K562 (cell line): Measurements from ENCODE around the gene PRKAA1. TPM values are rescaled to one million over a fixed set of nuclear protein-coding genes. Genes with fewer than 3 reads are reported as not detected.
A peak's percentile ranks its signal among the peaks of the same experiment; 100 is the strongest.

ENCODE experiments used
- CHD4 ChIP-seq: fragments of 200-600 bp; sonication (generic); IDR thresholded peaks from 3 replicates; pipeline ENCODE4 v1.6.1; 2012; ENCODE audit warnings: low read depth, mild to moderate bottlenecking, mixed read lengths, low read length, inconsistent platforms; ENCODE audit not compliant: insufficient read depth, insufficient replicate concordance, poor library complexity, severe bottlenecking
- ELF2 ChIP-seq: fragments of 250-450 bp; sonication (Bioruptor Pico); IDR thresholded peaks from 2 replicates; pipeline ENCODE4 v1.5.0; 2021; ENCODE audit warnings: mild to moderate bottlenecking
- ILK ChIP-seq: fragments of 450-650 bp; IDR thresholded peaks from 2 replicates; pipeline ENCODE4 v1.6.1; 2016; ENCODE audit warnings: missing genetic modification characterization, low read depth, mild to moderate bottlenecking, missing compliant biosample characterization, moderate library complexity, borderline replicate concordance
- MYNN ChIP-seq, 2 experiments: sonication (generic); formaldehyde crosslinking in 1 of 2; IDR thresholded peaks; 2 replicates each; pipeline versions ENCODE4 v1.5.0 to v1.6.1; 2016 to 2020; ENCODE audit warnings: antibody characterized with exemption in 1 of 2, missing genetic modification reagents in 1 of 2
- POLR3G ChIP-seq: IDR thresholded peaks from 2 replicates; pipeline ENCODE4 v1.6.1; 2011; ENCODE audit not compliant: insufficient read length, insufficient replicate concordance; ENCODE audit errors: extremely low read depth
- SREBF1 ChIP-seq: fragments of 150-350 bp; IDR thresholded peaks from 2 replicates; pipeline ENCODE4 v1.6.1; 2014; ENCODE audit warnings: antibody characterized with exemption, low read depth, low read length, borderline replicate concordance
- U2AF2 ChIP-seq: fragments of 200-400 bp; formaldehyde crosslinking; optimal IDR thresholded peaks from 2 replicates; pipeline ENCODE3; 2017; ENCODE audit warnings: low read depth, mild to moderate bottlenecking, low read length
- polyA plus RNA-seq, 8 experiments: library from polyadenylated mRNA; depleted of rRNA in 4 of 8; stranded (reverse) in 5 of 8; unstranded in 3 of 8; fragments of >200 nt; fragmentation: Nextera tagmentation in 2 of 8; fragmentation: Illumina TruSeq in 1 of 8; extraction: Ambion mirVana in 2 of 8; extraction: Trizol in 1 of 8; gene quantifications; 2 replicates each; pipeline versions ENCODE4 v1.2.1 to v1.2.3, GENCODE V29; 2011 to 2014; ENCODE audit warnings: inconsistent platforms in 1 of 8, missing spikeins in 1 of 8
- total RNA-seq, 7 experiments: library from RNA; depleted of rRNA in 6 of 7; stranded (reverse); fragments of >200 nt in 6 of 7; fragmentation: Illumina TruSeq in 2 of 7; extraction: Trizol in 2 of 7; gene quantifications; 2 replicates each; pipeline versions ENCODE4 v1.2.1 to v1.2.3, GENCODE V29; 2011 to 2021; ENCODE audit warnings: low replicate concordance in 1 of 7
- TF ChIP-seq, protein P1 (sequence below): fragments of 250-450 bp; sonication (Bioruptor Pico); IDR thresholded peaks from 2 replicates; pipeline ENCODE4 v1.5.0; 2020; ENCODE audit warnings: mild to moderate bottlenecking, borderline replicate concordance
- TF ChIP-seq, protein P2 (sequence below): fragments of 200-600 bp; sonication (generic); IDR thresholded peaks from one replicate; pipeline ENCODE4 v1.6.1; 2012; ENCODE audit warnings: mild to moderate bottlenecking, low read depth, low read length, inconsistent platforms
- TF ChIP-seq, protein P3 (sequence below): fragments of 450-650 bp; formaldehyde crosslinking; conservative IDR thresholded peaks from 2 replicates; pipeline ENCODE4 v1.4.0; 2022; ENCODE audit warnings: mild to moderate bottlenecking, missing genetic modification characterization

Gene PRKAA1
- total and polyA plus RNA-seq, 9 of the 15 experiments (the other 6 are each of a cell fraction or from before 2014, with no cell fraction given), result 24.5 to 84.0 (median 51.4) TPM

DNA sequence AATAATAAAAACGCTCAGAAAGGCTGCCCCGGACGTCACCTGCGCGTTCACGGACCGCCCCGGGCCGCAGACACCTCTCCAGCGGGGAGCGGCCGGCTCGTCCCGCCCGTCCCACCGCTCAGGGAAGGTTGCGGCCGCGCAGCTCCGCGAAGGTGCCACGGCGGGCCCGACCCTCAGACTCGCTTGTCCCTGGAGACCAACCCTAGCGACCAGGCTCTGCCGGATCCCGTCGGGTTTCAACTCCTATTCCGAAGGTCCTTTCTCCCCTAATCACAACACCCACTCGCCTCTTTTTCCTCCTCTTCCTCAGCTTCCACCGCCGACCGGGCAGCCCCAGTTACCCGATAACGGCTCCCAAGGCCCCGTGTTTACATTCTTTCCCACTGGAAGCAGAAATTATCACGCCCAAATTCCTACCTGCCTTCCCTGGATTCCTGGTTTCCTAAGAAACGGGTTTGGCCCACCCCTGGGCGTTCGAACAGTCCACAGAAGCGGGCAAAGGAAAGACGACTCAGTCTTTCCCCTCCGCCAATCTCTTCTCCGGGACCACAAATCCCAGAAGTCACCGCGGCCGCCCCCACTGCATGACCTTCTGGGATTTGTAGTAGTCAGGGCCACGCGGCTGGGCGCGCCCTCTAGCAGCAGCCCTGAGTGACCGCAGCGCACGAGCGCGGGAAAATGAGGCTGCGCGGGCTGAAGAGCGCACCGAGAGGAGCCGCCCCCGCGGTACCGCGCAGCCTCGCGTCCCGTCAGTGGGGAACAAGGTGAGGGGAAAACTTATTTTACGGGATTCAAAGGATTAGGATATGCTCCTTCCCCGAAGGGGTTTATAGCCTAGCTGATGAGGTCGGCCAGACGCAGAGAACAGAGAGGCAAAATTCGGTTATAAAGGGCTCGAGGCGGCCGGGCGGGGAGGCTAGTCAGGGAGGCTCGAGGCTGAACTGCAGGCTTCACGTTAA is 42.5 kb downstream of the PRKAA1 start, which contains the start of gene TTC33 (continued):
- TF ChIP-seq MYNN (IDR thresholded peaks at IDR 0.05) (peak; percentile 43; the same call in 1 of the 2 replicates), MYNN (CRISPR knock-in tag; IDR thresholded peaks at IDR 0.05) (no peak), CHD4 (no peak), ILK (tag) (no peak), ELF2 (no peak), U2AF2 (no peak), SREBF1 (peak; percentile 78; the same call in 1 of the 2 replicates), POLR3G (no peak)
- TF ChIP-seq, protein P1, sequence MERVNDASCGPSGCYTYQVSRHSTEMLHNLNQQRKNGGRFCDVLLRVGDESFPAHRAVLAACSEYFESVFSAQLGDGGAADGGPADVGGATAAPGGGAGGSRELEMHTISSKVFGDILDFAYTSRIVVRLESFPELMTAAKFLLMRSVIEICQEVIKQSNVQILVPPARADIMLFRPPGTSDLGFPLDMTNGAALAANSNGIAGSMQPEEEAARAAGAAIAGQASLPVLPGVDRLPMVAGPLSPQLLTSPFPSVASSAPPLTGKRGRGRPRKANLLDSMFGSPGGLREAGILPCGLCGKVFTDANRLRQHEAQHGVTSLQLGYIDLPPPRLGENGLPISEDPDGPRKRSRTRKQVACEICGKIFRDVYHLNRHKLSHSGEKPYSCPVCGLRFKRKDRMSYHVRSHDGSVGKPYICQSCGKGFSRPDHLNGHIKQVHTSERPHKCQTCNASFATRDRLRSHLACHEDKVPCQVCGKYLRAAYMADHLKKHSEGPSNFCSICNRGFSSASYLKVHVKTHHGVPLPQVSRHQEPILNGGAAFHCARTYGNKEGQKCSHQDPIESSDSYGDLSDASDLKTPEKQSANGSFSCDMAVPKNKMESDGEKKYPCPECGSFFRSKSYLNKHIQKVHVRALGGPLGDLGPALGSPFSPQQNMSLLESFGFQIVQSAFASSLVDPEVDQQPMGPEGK (CRISPR knock-in tag), result no peak
- TF ChIP-seq, protein P2, sequence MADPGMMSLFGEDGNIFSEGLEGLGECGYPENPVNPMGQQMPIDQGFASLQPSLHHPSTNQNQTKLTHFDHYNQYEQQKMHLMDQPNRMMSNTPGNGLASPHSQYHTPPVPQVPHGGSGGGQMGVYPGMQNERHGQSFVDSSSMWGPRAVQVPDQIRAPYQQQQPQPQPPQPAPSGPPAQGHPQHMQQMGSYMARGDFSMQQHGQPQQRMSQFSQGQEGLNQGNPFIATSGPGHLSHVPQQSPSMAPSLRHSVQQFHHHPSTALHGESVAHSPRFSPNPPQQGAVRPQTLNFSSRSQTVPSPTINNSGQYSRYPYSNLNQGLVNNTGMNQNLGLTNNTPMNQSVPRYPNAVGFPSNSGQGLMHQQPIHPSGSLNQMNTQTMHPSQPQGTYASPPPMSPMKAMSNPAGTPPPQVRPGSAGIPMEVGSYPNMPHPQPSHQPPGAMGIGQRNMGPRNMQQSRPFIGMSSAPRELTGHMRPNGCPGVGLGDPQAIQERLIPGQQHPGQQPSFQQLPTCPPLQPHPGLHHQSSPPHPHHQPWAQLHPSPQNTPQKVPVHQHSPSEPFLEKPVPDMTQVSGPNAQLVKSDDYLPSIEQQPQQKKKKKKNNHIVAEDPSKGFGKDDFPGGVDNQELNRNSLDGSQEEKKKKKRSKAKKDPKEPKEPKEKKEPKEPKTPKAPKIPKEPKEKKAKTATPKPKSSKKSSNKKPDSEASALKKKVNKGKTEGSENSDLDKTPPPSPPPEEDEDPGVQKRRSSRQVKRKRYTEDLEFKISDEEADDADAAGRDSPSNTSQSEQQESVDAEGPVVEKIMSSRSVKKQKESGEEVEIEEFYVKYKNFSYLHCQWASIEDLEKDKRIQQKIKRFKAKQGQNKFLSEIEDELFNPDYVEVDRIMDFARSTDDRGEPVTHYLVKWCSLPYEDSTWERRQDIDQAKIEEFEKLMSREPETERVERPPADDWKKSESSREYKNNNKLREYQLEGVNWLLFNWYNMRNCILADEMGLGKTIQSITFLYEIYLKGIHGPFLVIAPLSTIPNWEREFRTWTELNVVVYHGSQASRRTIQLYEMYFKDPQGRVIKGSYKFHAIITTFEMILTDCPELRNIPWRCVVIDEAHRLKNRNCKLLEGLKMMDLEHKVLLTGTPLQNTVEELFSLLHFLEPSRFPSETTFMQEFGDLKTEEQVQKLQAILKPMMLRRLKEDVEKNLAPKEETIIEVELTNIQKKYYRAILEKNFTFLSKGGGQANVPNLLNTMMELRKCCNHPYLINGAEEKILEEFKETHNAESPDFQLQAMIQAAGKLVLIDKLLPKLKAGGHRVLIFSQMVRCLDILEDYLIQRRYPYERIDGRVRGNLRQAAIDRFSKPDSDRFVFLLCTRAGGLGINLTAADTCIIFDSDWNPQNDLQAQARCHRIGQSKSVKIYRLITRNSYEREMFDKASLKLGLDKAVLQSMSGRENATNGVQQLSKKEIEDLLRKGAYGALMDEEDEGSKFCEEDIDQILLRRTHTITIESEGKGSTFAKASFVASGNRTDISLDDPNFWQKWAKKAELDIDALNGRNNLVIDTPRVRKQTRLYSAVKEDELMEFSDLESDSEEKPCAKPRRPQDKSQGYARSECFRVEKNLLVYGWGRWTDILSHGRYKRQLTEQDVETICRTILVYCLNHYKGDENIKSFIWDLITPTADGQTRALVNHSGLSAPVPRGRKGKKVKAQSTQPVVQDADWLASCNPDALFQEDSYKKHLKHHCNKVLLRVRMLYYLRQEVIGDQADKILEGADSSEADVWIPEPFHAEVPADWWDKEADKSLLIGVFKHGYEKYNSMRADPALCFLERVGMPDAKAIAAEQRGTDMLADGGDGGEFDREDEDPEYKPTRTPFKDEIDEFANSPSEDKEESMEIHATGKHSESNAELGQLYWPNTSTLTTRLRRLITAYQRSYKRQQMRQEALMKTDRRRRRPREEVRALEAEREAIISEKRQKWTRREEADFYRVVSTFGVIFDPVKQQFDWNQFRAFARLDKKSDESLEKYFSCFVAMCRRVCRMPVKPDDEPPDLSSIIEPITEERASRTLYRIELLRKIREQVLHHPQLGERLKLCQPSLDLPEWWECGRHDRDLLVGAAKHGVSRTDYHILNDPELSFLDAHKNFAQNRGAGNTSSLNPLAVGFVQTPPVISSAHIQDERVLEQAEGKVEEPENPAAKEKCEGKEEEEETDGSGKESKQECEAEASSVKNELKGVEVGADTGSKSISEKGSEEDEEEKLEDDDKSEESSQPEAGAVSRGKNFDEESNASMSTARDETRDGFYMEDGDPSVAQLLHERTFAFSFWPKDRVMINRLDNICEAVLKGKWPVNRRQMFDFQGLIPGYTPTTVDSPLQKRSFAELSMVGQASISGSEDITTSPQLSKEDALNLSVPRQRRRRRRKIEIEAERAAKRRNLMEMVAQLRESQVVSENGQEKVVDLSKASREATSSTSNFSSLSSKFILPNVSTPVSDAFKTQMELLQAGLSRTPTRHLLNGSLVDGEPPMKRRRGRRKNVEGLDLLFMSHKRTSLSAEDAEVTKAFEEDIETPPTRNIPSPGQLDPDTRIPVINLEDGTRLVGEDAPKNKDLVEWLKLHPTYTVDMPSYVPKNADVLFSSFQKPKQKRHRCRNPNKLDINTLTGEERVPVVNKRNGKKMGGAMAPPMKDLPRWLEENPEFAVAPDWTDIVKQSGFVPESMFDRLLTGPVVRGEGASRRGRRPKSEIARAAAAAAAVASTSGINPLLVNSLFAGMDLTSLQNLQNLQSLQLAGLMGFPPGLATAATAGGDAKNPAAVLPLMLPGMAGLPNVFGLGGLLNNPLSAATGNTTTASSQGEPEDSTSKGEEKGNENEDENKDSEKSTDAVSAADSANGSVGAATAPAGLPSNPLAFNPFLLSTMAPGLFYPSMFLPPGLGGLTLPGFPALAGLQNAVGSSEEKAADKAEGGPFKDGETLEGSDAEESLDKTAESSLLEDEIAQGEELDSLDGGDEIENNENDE, result peak; percentile 68
- TF ChIP-seq, protein P3, sequence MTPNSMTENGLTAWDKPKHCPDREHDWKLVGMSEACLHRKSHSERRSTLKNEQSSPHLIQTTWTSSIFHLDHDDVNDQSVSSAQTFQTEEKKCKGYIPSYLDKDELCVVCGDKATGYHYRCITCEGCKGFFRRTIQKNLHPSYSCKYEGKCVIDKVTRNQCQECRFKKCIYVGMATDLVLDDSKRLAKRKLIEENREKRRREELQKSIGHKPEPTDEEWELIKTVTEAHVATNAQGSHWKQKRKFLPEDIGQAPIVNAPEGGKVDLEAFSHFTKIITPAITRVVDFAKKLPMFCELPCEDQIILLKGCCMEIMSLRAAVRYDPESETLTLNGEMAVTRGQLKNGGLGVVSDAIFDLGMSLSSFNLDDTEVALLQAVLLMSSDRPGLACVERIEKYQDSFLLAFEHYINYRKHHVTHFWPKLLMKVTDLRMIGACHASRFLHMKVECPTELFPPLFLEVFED (CRISPR knock-in tag), result peak; percentile 81
